GM19397 (cell line): ENCODE measurements around the gene CFAP161.

Source experiments
- ATAC-seq: cut with Tn5 transposase; IDR thresholded peaks from one replicate; pipeline ENCODE4 v1.9.1; 2021; ENCODE audit warnings: mild to moderate bottlenecking, moderate library complexity; ENCODE audit not compliant: unreplicated experiment

The CFAP161 gene, protein sequence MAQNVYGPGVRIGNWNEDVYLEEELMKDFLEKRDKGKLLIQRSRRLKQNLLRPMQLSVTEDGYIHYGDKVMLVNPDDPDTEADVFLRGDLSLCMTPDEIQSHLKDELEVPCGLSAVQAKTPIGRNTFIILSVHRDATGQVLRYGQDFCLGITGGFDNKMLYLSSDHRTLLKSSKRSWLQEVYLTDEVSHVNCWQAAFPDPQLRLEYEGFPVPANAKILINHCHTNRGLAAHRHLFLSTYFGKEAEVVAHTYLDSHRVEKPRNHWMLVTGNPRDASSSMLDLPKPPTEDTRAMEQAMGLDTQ

DNA sequence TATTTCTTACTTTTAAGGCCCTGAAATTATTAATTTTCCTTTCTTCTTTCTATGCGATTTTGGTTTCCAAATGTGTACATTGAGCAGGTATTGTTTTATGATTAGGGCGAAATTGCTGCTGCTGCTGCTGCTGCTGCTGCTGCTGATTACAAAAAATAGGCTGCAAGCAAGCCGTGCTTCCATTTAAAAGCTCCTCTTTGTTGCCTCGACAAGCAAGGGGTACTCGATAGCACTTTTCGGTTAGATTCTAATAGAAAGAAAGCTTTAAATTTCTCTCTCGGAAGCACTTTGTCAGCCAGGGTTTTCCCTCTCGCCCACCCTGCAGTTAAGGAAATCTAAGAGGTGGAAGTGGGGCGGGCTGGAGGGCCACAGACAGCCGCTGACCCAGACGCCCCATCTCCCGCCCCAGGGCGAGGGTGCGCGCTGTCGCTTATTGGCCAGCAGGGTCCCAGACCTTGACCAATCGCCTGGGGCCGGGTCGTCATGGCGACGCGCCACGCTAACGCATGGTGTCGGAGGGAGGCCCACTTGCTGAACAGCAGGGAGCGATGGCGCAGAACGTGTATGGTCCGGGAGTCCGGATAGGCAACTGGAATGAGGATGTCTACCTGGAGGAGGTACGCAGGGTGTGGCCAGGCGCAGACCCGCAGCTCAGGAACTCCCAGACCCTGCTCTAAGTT, at the start of gene CFAP161:
TSS of gene CFAP161 (plus strand) at position 489 of the 680 bp plus-strand sequence. CDS start at position 549, 60 bp downstream.
- no peak for ATAC-seq

DNA sequence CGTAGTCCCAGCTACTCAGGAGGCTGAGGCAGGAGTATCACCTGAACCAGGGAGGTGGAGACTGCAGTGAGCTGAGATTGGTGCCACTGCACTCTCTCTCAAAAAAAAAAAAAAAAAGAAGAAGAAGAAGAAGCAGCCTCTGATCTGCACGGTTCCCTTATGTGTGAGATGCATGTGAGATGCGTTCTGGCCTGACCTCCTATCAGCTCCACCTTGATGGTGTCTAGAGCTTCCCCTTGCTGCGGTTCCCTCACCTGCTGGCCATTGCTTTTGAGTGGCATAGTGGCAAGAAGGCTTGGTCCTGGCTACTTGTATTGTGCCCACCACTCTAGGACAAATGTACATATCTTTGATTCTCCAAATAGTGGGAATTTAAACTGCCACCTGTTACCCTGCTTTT, 49.4 kb upstream of the CFAP161 start:
- ATAC-seq: no peak

DNA sequence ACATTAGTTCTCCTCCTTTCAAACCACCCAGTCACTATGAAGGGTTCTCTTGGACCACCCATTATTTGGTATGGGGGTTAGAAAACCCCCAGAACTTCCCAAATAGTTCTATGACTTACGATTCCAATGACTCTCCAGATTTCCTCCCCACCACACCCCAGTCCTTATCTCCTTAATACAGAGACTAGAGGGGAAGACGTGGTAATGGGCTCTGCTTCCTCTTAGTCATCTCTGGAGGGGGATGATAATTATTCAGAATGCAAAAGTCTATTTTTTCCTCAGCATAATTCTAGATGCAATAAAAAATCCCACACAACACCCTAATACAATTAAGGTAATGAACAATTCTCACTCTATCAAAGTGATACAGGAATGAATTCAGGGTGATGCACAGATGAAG, 48.9 kb upstream of the CFAP161 start:
- ATAC-seq: no peak

DNA sequence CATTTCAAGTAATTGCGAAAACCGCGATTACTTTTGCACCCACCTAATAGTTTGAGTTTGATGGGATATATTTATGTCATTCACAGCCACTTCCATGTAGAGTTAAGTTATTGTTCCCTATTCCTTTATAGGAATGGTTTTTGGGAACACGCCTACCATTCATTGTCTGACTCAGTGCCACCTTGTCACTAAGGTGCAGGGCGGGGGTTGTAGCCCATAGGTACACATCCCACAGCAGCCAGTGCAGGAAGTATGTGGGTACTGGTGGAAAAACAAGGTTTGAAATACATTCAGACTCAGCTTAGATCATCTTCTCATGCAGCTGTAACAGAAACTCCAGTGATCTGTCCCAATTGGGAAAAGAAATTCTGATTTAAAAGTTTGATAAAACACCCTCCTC, 48.2 kb upstream of the CFAP161 start:
- no peak for ATAC-seq

DNA sequence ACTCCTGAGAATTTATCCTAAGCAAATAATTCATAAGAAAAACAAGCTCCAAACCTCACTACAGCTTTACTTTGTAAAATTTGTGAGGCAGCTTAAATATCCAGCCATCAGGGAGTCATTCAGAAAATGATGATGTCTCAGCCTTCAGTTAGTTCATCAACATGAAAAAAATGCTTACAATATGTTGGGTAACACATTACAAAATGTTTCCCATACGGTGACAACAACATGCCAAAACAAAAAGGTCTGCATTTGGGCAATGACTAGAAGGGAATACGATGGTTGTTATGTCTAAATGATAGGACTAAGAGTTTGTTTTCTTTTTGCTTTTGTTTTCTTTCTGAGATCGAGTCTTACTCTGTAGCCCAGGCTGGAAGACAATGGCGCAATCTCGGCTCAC, 47.0 kb upstream of the CFAP161 start:
- ATAC-seq: no peak

DNA sequence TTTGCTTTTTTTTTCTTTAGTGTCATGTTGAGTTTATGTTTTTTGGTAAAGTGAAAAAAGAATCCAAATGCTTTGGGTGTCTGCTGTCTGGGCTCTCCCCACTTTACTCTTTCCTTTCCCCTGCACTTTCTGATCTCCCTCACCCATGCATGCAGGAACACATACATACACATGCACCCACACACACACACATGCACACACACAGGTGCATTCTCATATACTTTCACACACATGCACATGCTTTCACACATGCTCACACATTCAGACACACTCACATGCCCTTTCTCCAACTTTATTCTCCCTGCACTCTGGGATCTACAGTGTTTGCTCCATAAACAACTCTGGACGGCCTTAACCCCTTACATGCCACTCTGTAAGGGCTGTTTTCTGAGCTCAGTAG, 46.4 kb upstream of the CFAP161 start:
- no peak for ATAC-seq

DNA sequence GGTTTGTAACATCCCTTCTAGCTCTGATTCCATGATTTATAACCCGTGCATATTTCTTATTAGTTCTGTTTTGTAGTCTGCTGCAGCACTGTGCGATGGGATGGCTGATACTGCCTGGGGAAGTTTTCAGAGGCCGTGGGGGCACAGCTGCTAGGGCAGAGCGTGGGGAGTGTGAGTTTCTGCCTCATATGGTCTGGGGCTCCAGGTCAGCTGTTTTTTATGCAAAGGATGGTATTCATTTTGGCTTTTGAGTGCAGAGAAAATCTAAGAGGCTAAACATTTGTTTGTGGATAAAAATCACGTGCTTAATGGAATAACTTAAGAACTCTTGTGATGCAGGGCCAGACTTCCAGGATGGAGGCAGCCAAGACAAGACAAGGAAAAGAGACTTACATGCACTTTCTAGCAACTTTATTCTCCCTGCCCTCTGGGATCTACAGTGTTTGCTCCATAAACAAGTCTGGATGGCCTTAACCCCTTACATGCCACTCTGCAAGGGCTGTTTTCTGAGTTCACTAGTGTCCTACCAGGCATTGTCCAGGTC, 45.5 kb upstream of the CFAP161 start:
- ATAC-seq: no peak

DNA sequence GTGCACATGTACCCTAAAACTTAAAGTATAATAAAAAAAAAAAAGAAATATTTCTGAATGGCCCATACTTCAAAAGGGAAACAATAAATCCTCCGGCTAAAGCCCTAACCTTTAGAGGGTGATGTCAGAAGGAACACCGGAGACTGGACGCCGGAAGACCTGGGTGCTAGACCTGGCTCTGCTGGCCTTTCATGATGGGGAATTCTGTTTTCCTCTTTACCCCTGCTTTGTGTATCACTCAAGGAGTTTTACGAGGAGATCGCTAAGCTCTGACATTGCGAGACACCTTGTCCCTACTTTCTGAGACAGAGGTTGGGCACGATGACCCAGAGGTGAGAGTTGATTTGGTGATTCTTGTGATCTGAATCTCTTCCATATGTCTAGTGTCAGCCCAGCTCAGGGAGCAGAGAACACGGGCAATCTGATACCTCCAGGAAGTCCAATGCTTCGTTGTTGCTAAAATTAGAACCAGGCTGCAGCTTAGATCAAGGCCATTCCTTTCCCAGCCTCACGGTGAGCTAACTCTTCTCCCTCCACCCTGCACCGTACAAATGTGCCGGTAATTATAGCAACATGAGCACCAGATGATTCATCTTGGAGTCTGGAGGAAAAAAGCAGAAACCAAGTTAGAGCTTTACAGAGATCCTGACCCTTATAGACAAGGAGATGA, 42.0 kb upstream of the CFAP161 start:
- no peak for ATAC-seq

DNA sequence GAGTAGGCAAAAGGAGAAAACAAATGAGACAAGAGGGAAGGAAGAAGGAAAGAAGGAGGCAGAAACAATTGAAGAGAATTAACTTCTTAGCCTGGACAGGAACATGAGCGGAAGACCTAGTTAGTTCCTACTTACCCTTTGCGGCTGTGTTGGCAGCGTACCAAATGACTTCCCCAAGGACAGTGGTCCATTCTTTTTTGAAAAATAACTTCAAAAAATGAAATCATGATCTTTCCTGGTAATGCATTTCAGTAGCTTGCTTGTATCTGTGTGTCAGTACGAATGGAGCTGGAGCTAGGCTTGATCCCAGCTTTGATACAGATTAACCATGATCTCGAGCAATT, 41.5 kb upstream of the CFAP161 start:
- no peak for ATAC-seq

DNA sequence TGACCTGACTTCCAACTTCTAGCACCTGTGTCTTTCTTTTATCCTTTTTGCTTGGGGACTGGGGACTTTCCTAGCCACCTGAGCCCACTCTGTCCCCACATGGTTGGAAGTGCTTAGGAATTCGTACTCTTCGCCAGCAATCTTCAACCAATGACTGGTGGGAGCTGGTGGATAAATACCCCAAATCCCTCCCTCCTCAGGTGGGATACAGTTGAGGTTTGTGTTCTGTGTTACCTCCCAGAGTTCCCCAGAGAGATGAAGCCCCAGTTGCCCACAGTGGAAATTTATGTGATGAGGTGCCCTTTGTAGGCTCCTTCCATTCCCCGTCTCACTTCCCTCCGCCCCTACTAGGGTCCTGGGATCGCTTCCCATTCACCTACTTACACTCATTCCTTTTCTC, 40.1 kb upstream of the CFAP161 start:
- ATAC-seq: no peak

DNA sequence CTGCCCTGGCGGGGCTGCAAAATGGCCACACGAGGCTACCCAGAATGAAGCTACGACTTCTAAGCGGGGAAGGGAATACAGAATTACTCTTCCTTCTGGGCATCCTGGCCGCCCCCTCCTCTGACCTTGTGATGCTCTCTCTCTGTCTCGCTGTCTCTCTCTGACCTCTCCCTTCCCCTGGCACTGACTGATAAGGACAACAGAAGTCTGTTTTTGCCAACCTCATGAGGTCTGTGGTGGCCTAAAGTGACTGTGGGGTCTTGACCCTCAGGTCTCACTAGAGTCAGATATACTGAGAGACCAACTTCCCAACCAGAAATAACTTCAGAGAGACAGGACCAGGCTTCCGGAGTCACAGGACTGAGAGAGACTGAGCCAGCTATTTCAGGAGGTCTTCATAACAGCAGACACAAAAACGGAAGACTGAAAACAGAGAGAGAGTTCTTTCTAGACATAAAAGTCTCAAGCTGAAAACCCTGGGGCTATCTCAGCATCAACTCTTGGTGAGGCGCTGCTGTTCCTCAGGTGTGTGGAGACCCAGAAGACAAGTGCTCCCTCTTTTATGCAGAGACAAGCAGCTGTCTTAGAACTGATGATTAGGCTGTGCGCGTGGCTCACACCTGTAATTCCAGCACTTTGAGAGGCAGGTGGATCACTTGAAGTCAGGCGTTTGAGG, 38.2 kb upstream of the CFAP161 start:
- no peak for ATAC-seq

DNA sequence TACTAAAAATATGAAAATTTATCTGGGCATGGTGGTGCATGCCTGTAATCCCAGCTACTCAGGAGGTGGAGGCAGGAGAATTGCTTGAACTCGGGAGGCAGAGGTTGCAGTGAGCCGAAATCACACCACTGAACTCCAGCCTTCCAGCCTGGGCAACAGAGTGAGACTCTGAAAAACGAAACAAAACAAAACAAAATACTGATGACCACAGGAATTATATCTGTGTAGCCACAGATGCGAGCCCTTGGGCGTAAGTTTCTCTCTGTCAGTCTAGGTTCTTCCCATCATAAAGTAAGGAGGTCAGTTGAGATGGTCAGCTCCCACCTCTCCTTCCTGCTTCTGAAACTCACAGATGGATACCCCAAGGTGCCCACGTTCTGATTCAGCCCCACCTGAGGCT, 37.7 kb upstream of the CFAP161 start:
- ATAC-seq: no peak

DNA sequence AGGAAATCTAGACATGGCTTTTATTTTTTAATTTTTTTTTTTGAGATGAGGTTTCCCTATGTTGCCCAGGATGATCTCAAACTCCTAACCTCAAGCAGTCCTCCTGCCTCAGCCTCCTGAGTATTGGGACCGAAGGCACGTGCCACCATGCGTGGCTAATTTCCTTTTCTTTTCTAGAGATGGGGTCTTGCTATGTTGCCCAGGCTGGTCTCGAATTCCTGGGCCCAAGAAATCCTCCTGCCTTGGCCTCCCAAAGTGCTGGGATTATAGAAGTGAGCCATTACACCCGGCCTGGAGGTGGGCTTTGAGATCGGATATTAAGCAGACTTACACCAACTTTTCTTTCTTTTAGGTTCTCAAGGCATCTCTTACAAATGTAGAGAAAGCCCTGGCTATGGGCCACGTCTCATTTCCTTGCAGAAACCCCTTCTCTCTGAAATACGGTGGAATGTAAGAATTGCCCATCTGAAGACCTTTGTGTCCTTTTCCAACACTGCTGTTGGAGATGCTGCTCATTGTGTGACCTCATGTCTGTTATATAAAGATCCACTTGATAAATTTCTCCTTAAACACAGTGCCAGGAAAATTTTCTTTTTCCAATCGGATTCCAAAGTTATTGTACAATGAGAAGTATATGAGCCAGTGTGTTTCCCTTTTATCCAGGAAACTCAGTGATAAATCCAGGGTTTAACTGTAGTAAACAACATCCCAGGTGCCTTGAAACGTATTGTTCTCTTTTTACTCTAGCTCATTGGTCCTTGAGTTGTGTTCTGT, 36.8 kb upstream of the CFAP161 start:
- no peak for ATAC-seq

DNA sequence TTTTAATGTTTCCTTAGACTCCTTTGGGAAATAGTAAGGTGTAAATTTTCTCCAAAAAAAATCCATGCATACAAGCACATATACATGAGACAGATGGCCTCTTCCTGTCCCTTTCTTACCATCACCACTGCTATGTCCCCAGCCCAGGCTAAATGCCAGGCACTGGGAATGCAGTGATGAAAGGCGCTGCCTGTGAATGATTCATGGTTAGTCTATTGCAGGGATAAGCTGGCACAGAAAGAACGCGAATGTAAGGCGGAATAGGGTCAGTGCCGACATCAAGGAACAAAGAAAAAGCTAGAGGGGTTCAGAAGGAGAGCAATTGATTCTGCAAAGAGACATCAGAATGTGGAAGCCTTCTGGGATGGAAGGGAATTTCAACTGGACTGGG, 36.2 kb upstream of the CFAP161 start:
- no peak for ATAC-seq

DNA sequence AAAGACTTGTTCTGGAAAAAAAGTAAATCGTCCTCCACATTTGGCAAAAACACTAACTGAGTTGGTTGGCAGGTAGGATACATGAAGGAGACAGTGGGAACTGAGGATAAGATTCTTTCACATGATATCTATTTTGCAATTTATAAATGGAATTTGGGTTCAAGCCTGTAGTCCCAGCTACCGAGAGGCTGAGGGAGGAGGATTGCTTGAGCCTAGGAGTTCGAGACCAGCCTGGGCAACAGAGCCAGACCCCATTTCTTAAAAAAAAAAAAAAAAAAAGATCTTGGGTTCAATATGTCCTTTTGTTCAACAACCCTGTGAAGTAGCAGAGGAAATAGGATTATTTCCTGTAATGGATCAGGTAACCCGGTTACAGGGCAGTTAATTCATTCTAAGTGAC, 35.7 kb upstream of the CFAP161 start:
- ATAC-seq: no peak

DNA sequence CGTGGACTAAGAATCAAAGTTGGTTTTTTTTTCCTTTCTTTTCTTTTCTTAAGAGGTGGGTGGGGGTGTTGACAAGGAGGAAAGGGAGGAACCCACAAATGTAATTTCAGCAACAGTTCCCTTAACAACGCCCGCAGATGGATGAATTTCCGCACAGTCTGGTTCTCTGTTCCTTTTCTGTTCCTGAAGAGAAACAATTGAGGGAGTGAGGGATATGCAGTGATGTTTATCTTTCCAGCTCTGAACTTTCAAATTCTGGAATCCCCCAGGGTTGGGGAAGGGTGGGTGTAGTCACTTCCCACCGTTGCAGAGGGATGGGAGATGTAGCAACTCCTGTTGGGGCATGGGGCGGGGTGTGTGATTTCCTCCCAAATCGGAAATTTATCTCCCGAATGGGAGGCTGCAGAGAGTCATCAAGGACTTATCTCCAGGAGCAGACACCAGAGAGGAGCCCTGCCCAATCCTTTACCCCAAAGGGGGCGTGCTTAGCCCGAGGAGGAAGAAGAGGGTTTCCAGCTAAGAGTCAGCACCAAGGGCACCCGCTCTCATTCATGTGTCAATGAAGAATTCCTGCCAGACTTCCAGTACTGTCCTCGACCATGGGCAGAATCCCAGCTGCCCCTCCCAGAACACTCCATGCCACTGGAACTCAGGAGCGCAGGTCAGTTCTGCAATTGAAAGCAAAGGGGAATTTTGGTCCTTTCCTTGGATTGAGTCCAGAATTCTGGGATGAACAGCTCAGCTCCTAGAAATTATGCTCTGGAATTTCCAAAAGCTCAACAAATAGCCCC, 35.0 kb upstream of the CFAP161 start:
- no peak for ATAC-seq

DNA sequence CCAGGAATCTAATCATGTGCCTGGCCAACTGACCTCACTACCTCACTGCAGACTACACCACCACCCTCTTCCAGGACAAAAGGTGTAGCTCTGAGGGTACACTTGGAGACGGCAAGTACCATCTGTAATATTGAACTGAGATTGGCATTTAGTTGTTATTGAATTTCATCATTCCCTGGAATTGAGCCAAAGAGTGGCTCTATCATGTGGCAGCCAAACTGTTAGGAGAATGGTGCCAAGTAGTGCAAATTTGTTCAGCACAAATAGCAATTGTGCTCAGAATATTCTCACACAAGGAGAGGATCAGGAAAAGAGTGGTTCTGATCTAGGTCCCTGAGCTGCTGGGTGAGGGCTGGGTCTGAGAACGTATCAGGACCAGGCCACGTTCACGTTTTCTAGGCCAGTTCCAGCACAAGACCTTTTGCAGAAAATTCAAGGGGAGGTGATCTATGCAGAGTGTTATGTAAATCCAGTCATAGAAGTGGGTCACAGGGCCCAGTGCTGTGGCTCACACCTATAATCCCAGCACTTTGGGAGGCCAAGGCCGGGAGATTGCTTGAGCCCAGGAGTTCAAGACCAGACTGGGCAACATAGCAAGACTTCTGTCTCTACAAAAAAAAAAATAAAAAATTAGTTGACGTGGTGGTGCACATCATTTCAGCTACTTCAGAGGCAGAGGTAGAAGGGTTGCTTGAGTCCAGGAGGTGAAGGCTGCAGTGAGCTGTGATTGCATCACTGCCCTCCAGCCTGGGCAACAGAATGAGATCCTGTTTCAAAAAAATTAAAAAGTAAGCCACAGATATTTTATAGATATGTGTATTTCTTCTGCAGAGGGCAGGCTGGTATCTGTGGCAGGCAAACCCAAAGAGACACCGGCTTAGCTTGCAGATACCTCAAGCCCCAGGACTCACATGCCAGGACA, 31.9 kb upstream of the CFAP161 start:
- ATAC-seq: no peak

DNA sequence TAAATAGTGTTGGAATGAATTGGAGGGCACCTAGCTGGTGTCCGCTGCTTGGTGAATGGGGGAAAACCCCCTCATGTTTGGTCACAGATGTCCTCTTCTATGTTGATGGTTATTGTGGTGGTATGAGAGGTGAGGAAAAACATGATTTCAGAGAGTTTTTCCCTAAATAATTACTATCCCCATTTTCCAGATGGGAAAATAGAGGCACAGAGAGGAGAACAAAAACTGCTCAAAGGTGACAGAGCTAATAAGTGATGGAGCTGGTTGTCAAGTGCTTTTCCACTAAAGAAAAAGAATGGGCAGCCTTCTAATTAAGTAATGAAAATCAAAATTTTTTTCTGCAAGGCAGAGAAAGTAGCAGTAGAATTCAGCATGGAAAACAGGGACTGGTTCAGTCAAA, 30.2 kb upstream of the CFAP161 start:
- ATAC-seq: no peak

DNA sequence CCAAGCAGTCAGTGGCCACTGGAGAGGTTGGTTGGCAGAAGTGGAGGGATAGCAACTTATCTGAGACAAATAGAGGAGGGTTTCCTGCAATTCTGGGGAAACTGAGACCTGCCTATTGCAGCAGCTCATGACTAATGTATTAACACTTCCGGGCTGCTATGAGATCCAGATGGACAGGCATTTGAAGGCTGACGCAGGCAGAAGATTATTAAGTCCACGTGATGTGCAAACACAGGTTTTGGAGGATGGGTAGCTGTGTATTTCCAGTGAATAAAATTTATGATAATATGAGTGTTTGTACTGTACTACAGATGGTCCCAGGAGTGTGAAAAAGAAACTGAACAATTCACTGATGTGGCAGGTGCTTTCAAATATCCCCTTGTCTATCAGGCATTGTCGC, 28.5 kb upstream of the CFAP161 start:
- no peak for ATAC-seq
